HG02852 (cell line): ENCODE measurements around the gene SRP54.
"Not testable (repeated sequence)": the region's sequence is repeated elsewhere in the genome, so short reads cannot be mapped to it uniquely, and the experiment has no call there.

Source experiments
- ATAC-seq: cut with Tn5 transposase; IDR thresholded peaks from one replicate; pipeline ENCODE4 v1.9.1; 2021; ENCODE audit warnings: mild to moderate bottlenecking, moderate library complexity; ENCODE audit not compliant: unreplicated experiment

Gene SRP54

DNA sequence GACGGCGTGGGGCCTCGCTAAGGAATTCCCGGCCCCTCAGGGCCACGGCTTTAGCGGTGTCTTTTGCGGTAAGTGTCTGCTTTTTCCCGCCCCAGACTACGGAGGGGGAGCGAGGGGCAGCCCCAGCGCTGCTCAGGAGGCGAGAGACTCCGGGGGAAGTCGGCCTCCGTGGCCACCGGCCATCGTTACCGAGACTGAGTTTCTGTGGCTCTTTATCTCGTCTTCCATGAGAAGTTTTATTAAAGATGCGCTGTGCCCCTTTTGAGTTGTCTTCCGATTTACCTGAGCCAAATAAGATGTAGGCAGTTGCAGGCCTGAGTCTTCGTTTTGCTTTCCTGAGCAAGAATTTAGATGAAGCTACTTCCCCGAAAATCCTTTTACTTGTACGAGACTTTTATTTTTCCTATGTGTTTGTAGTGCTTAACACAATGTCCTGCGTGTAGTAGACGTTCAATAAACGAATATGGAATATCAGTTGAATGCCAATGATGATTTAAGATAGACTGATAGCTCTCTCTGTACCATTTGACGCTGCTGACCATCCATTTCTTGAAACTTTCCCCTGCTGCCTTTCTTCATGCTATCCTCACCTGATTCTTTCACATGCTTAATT lies 462 bp downstream of the SRP54 start:
- ATAC-seq, result peak; percentile 25

DNA sequence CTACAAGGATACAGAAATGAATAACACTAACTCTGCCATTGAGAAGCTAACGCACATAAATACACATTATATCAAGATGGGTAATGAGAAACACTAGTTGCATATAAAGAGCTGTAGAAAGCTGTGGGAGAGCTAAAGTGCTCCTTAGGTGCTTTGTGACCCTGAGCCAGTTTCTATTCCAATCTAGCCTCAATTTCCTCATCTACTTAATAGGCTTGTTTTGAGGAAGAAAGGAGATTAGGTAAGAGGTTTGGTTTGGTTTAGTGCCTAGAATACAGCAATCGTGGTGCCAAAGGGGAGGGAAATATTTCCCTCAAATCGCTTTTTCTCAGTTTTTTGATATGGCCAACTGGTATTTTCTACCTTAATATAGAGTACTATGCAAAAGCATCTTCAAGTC lies 994 bp downstream of the SRP54 start:
- ATAC-seq, result no peak

DNA sequence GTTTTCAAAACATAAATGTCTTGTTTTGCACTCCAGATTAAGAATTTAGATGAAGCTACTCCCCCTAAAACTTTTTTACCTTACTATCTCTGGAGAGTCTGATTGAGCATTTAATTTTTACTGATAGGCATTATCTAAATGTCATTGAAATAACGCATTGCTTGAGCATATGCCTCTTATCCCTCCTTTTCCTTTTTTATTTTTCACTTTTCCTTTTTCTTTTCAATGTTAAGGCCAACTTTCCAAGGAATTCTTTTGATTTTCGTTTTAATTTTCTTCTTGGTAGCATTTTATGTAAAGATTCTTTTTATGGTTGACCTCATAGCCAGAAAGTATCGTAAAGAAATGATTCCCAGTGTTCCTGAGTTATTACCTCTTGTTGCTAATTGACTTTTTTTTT lies 2.9 kb downstream of the SRP54 start:
- no peak for ATAC-seq

DNA sequence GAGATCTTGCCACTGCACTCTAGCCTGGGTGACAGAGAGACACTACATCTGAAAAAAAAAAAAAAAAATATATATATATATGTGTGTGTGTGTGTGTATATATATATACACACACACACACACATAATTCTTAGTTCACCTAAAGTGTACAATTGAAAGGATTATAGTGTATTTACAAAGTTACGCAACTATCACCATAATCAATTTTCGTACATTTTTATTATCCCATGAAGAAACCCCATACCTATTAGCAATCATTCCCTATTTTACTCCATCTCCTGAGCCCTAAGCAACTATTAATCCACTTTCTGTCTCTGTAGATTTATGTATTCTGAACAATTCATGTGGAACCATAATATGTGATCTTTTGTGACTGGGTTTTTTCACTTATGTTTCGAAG lies 4.4 kb downstream of the SRP54 start:
- no peak for ATAC-seq

DNA sequence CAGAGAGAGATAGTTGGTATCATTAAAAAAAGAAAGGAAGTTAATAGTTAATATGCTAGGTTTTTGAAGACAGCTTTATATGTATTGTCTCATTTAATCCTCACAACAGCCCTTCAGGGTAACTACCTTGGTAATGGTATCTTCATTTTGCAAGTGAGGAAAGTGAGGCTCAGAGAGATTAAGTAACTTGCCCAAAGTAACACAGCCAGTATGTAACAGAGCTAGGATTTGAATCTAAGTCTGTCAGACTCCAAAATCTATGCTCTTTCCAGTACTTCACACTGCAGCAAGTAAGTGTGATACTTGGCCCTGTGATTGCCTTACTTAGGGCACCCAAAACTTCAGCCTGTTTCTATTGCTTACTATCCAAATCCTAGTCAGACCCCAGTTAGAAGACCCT lies 7.0 kb downstream of the SRP54 start:
- no peak for ATAC-seq

DNA sequence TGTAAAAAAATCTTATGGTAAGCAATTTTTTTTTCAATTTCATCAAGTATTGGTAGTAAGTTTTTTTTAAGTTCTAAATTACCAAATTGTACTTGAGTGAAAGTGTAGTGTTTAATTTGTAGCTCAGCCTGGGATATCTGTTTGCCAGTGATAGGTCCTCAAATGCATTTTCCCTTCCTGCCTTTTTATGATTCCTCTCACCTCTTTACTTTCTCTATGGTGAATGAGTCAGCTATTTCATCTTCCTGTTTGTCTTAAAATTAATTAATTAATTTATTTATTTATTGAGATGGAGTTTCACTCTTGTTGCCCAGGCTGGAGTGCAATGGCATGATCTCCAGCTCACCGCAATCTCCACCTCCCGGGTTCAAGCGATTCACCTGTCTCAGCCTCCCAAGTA lies 10.6 kb downstream of the SRP54 start:
- ATAC-seq, result no peak

DNA sequence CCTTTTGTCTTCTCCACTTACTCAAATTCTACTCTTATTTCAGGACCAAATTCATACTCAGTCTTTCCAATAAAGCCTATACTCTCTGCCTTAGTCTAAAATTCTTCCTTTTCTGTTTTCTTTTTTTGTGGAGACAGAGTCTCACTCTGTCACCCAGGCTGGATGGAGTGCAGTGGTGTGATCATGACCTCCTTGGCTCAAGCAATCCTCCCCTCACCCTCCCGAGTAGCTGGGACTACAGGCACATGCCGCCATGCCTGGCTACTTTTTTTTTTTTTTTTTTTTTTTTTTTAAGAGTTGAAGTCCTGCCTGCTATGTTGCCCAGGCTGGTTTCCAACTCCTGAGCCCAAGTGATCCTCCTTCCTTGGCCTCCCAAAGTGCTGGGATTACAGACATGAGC lies 11.9 kb downstream of the SRP54 start:
- no peak for ATAC-seq

DNA sequence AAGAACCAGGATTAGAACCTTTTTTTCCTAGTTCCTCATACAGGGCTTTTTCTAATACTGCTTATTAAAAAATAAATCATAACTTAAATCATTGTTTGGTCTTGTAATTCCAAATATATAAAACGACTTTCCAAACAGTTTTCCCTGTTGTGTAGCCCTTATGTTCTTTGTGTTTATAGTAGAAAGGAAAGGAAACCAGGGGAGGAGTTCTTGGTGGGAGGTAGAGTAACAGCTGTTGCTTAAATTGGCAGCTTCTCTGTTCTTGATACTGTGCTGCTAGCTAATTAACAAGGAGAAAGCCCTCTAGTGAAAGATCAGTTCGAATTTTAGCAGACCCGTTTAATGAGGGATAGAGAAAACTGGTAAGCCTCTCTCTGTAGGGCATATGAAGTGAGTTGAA lies 15.0 kb downstream of the SRP54 start:
- no peak for ATAC-seq

DNA sequence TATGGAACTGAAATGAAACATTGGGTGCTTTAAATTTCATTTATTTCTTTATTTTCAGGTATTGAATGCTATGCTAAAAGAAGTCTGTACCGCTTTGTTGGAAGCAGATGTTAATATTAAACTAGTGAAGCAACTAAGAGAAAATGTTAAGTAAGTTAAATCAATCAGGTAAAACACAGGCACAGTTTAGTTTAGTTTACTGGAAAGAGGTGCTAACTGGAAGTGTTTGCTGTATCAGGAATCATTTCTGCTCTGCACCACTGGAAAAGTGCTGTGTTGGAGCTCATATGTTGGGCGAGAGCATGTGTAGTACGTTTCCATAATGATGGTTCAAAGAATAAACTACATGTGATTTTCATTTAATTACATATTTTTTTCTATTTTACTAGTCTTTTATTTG lies 16.7 kb downstream of the SRP54 start:
- no peak for ATAC-seq

DNA sequence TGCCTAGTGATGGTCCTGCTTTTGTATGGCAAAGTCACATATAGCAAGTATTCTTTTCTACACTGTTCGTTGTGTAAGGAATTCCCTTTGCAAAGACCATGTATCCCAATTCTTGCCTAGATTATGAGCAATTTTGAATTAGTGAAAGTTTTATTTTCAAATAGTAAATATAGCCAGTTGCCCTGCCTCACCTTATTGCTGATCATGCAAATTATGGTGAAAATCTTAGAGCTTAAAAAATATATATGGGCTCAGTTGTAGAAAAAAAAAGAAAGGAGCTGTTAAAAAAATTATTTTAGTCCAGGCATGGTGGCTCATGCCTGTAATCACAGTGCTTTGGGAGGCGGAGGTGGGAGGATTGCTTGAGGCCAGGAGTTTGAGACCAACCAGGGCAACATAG lies 18.8 kb downstream of the SRP54 start:
- ATAC-seq, result no peak

DNA sequence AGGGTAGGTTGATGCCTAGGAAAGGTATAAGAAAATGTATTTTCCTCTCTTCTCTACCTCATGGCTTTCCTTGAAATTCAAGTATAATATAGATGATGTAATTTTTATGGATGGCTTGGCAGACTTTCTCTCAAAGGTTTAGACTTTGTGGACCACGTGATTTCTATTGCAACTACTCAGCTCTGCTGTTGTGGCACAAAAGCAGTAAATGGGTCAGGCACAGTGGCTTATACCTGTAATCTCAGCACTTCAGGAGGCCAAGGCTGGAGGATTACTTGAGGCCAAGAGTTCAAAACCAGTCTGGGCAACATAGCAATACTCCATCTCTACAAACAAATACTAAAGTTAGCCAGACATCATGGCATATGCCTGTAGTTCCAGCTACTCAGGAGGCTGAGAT lies 22.0 kb downstream of the SRP54 start:
- no peak for ATAC-seq

DNA sequence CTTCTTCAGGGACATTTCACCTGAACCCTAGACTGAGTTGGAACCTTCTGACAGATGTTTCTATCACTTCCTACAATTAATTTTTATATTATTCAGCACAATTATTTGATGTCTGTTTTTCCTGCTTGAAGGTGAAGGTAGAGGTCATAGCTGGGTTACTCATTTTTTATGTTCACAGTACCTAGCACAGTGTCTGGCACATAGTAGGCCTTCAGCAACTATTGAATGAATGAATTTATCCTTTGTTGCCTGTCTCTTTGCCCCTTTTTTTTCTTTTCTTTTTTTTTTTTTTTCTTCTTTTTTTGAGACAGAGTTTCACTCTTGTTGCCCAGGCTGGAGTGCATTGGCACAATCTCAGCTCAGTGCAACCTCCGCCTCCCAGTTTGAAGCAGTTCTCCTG lies 33.8 kb downstream of the SRP54 start:
- no peak for ATAC-seq

DNA sequence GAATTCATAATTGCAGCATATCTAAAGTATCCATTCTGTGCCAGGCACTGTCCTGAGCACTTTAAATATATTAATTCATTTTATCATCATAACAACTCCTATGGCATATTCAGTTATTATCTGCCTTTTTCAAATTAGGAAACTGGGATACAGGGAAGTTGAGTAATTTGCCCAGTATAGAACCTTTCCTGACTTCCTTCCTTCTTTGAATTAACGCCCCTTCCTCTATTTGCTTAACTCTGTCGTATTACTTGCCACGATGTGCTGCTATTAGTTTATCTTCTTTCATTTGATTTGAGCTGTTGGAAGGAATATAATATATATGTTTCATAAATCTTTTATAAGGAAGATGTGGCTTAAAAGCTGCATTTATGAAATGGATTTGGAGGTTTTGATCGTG lies 37.9 kb downstream of the SRP54 start:
- ATAC-seq, result no peak

DNA sequence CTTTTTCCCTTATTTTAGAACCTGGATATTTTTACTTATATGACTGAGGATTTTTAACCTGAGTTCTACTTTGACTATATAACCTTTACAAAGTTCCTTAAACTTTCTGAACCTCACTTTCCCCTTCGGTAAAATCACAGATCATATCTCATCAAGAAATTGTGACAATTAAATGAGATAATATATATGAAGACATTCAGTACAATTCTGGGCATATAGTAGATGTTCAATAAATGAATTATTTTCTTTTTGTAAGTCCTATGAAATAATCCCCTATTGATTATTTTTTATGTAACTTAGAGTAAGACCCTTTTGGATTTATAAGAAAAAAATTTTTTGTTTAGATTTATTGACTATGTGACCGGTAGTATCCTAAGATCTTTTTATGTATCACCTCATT lies 45.6 kb downstream of the SRP54 start:
- ATAC-seq, result no peak

DNA sequence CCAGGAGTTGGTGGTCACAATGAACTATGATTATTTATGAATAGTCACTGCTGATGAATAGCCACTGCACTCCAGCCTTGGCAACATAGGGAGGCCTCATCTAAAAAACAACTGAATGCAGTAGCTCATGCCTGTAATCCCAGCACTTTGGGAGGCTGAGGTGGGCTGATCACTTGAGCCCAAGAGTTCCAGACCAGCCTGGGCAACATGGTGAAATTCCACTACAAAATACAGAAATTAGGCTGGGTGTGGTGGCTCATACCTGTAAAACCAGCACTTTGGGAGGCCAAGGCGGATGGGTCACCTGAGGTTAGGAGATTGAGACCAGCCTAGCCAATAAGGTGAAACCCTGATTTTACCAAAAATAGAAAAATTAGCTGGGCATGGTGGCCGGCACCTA lies 49.8 kb downstream of the SRP54 start:
- no peak for ATAC-seq

DNA sequence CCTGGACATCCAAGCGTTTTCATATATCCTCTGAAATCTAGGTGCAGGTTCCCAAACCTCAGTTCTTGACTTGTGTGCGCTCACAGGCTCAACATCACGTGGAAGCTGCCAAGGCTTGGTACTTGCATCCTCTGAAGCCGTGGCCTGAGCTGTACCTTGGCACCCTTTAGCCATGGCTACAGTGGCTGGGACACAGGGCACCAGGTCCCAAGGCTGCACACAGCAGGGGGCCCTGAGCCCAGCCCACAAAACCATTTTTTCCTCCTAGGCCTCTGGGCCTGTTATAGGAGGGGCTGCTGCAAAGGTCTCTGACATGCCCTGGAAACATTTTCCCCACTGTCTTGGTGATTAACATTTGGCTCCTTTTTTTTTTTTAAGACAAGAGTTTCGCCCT lies 51.6 kb downstream of the SRP54 start:
- no peak for ATAC-seq

DNA sequence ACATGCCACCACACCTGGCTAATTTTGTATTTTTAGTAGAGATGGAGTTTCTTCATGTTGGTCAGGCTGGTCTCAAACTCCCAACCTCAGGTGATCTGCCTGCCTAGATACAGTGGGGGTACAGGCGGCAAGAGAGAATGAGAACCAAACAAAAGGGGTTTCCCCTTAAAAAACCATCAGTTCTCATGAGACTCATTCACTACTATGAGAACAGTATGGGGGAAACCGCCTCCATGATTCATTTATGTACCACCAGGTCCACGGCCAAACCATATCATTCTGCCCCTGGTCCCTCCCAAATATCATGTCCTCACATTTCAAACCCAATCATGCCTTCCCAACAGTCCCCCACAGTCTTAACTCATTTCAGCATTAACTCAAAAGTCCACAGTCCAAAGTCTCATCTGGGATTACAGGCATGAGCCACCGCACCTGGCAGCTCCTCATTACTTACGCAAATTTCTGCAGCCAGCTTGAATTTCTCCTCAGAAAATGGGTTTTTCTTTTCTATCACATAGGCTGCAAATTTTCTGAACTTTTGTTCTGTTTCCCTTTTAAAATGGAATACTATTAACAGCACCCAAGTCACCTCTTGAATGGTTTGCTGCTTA lies 52.3 kb downstream of the SRP54 start:
- not testable (repeated sequence) for ATAC-seq

DNA sequence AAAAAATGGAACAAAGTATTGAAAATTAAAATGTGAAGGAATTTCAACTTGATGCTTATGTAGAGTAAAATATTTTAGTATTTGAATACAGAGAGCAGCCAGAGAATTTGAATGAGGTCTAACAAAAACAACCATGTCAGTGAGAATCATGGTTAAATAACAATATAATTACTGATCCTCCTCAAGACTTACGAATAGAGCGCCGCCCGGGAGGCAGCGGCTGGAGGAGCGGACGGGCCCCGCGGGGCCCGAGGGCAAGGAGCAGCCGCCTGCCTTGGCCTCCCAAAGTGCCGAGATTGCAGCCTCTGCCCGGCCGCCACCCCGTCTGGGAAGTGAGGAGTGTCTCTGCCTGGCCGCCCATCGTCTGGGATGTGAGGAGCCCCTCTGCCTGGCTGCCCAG lies 55.5 kb downstream of the SRP54 start:
- ATAC-seq, result not testable (repeated sequence)

DNA sequence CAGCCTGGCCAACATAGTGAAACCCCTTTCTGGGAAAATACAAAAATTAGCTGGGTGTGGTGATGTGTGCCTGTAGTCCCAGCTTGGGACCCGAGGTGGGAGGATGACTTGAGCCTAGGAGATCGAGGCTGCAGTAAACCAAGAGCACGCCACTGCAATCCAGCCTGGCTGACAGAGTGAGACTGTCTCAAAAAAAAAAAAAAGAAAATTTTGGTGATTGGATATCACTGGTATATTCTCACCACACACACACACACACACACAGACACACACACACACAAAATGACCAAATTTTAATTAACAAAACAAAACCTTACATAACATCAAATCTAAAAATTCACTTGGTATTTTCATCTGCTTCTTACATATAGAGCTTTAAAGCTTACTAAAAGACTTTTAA lies 59.8 kb downstream of the SRP54 start:
- no peak for ATAC-seq

DNA sequence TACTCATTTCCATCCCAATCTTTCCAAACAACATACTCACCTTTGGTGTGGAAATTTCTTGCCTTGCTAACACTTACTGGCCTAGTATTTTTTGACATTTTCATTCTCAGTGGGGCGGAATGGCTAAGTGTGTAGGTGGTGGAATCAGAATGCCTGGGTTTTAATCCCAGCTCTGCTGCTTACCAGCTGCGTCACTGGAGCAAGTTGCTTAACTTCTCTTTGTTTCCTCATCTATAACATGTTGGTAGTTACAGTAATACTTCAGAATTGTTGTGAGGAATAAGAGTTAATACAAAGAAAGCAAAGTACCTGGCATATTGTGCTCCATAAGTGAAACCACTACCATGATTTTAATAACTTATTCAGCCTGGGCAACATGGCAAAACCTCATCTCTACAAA lies 60.3 kb downstream of the SRP54 start:
- no peak for ATAC-seq

DNA sequence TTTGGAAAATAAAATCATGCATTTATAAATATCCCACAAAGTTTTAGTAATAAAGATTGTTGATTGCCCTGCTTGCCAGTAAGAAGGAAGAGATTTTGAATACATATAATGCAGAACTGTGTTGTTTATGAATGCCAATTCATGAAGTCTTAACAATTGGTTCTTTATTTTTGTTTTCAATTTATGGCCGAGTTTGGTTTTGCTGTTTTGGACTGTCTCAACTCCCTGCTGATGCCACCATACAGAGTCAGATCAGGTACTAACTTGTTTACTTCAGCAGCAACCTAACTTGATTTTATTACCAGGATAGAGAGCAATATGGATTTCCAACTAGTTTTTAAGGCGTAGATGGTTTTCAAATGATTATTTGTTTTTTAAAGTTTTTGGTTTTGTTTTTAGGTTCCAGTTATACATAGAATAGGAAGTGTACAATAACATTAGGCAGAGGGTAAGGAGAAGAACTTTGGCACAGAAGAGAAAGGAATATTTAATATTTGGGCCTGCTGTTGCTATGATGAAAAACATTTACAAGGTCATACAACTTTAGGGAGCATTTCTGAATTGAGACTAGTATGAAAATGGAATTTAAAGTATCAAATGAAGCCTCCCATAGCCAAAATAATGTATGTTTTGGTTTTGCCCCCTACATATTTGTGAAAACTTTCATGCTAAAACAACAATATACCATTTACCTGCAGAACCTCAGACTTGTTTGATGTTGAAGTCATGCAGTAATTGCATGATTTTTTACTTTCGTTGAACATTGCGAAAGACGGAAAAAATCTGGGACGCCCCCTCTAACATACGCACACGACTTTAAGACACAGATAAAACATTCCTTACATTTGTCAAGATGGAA lies 62.4 kb downstream of the SRP54 start:
- ATAC-seq, result no peak

DNA sequence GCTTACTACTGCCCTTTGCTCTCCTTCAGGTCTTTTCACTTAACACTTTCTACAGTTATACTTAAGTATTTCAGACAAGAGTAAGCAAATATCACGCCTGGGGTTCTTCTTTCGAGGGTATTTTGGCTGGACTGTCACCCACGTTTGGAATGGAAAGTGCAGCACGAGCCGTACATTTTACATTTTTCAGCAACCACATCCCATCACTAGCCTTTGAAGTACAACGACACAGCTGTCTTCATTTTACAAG lies 62.9 kb downstream of the SRP54 start:
- ATAC-seq, result no peak
